Hepatocyte (in vitro differentiated cells): Measurements from ENCODE around the gene CD2.

ENCODE experiments used
- CTCF ChIP-seq: fragments of 200-600 bp; sonication (generic); IDR thresholded peaks from 2 replicates; pipeline ENCODE4 v1.5.1; 2016; ENCODE audit warnings: antibody characterized with exemption, mild to moderate bottlenecking; ENCODE audit not compliant: poor library complexity
- EZH2 ChIP-seq: fragments of 200-600 bp; sonication (generic); IDR thresholded peaks from 2 replicates; pipeline ENCODE4 v1.6.1; 2016; ENCODE audit warnings: antibody characterized with exemption, mild to moderate bottlenecking, borderline replicate concordance
- EZH2phosphoT487 ChIP-seq: fragments of 200-600 bp; sonication (generic); IDR thresholded peaks from one replicate; pipeline ENCODE4 v1.6.1; 2018; ENCODE audit warnings: antibody characterized with exemption, mild to moderate bottlenecking, low read depth, moderate library complexity; ENCODE audit not compliant: unreplicated experiment, severe bottlenecking

- TF ChIP-seq CTCF (no peak), EZH2 (no peak), EZH2phosphoT487 (no peak)
Measured at GRCh38 chr1:116762781-116763115, 8.5 kb downstream of the CD2 start.
